MV-4-11 (cell line): Measurements from ENCODE around the gene BRF1.

Experiments used
- DNase-seq: peaks from one replicate; lab custom pipeline; 2025; lab: John Stamatoyannopoulos, UW

Gene BRF1

DNA sequence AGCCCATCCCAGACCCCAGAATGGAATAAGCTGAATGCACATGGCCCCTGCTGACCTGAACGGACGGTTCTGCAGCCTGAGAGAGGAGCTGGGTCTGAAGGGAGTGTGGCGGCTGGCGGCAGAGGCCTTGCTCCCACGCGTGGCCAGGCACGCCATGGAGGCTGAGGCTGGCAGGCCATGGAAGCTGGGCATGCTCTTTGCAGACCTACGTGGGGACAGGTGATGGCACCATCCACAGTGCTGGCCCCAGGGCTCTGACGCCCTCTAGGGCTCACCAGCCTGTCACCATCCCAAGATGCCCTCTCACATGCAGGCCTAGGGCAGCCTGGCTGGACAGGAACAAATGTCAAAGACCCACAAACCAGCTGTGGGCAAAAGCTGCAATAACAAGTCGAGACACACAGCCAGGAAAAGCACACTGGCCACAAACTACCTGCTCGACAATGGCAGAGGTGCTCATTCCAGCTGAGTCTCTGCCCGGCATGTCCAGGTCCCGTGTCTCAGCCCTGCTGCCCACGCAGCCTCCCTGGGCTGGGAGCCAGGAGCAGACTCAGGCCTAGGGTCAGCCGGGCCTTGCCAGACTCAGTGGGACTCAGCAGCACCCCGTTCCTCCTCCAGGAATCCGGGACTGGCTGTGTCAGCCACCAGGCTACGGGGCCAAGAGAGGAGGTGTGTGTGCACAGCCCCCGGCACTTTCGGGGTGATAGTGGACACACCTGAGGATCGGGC is 32.8 kb downstream of the BRF1 start:
- DNase-seq = no peak

DNA sequence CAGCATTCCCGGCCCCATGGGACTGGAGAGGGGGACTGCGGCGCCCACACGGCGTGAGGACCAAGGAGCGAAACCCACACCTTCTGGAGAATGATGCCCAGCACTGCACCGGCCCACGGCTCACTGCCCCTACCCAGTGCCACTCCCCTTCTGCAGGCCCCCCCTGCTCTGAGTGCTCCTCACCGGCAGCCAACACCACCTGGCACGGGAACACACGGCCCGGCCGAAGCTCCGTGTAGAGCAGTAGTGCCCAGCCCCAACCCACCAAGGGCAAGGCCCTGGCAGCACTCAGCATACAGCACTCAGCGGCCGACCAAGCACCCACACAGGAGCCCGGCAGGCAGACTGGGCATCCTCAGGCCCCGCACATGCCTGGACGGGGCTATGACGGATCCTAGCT is 39.0 kb downstream of the BRF1 start:
- DNase-seq = no peak

GRCh38 chr14:105260959-105261358 is 39.8 kb downstream of the BRF1 start:
- no peak for DNase-seq

GRCh38 chr14:105258846-105259245 is 42.0 kb downstream of the BRF1 start:
- DNase-seq = no peak

DNA sequence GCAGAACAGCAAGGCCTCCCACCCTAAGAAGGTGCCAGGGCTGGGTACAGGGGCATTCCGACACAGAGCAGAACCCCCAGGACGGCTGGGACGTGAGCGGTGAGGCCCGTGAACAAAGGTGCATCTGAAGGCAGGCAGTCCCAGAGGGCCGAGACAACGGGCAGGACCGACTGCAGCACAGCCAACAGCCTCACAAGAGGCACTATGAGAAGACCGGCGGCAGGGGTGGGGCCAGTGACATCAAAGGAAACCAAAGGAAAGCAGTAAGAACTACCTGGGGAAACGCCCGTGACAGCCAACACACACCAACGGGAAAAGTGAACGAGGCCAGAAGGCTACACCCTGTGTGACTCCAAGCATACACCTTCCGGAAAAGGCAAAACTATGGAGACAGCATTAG is 43.3 kb downstream of the BRF1 start:
- DNase-seq = no peak

GRCh38 chr14:105256292-105256960 is 44.4 kb downstream of the BRF1 start:
- no peak for DNase-seq

- DNase-seq = peak; percentile 95
Observed at GRCh38 chr14:105255021-105255507, 45.7 kb downstream of the BRF1 start.

DNA sequence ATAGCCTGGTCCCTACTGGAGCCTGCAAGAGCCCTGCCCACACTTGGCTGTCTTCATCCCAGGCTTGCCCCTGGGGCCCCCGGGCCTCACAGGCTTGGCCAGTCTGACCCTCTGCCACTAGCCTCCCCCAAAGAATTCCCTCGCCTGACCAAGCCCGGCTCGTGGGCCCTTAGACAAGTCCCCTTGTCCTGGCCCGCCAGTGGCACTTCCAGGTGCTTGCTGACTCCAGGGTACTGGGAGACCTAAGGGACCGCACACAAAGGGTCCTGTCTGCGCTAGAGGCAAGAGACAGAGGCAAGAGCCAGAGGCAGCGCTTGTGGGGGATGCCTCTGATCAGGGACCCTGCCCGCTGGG is 47.5 kb downstream of the BRF1 start:
- no peak for DNase-seq

DNA sequence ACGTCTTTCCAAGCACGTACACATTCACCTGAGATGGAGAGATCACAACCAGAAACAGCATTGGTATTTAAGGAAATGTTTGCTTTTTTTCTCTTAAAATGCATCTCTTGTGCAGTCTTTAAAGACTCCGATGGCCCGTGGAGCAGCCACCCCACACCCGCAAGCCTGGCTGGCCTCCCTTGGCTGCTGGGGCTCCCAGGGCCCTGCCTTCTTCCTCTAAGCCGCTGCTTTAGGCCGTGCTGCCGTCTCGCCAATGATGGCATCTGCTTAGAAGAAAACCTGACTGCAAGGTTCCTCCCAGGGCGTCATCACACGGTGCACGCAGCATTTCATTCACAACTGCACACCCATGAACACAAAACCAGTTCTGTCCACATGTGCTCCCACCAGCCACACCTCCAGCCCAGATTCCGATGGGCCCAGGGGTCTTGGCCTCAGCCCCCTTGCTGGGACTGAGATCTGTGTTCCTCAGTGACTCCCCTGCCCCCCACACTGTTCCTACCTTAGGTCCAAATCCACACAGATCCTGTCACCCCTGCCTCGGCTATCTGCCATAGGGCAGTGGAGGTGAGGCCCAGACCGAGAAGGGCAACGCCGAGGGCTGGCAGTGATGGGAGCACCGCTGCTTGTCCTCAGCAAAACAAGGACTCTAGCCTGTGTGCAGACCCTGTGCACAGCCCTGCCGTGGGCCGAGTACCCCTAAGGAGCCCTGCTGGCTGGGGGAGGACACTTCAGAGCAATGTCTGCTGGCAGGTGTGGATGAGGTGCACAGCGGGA is 48.1 kb downstream of the BRF1 start:
- no peak for DNase-seq

DNA sequence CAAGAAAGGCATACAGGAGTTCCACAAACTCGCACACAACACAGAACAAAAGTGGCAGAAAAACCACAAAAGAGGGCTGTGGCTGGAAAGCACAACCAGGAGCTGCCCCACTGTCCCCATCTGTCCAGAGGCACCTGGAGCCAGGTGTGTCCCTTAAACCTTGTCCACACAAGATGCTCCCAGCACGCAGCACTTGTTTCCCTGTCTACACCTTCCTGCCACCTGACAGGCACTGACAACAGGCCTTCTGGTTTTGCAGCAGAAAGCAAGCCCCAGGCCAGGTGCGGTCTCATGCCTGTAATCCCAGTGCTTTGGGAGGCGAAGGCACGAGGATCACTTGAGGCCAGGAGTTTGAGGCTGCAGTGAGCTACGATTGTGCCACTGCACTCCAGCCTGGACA is 48.9 kb downstream of the BRF1 start:
- DNase-seq = no peak

DNA sequence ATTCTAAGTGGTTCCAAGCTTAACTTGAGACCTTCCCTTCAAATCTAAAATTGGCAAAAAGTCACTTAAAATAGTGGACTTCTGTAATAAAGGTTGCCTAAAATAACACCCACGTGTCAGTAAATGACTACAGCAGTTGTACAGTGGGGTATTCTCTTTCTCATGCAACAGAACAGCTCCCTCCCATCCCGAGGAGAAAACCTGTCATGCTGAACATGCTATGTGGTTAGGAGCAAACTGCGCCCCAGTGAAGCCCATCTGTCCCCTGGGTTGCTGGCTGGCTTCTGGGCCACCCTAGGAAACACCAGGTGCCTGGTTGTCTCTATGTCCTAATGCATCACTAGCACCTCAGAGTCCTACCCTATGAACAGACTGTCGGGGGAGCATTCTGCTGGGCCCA is 49.8 kb downstream of the BRF1 start:
- DNase-seq = no peak

DNA sequence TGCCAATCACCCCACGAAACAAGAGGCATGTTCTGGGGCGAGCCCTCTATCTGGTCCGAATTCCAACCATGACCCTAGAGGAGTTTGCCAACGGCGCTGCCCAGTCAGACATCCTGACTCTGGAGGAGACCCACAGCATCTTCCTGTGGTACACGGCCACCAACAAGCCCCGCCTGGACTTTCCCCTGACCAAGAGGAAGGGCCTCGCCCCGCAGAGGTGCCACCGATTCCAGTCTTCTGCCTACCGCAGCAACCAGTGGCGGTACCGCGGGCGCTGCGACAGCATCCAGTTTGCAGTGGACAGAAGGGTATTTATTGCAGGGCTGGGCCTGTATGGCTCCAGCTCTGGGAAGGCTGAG is 50.8 kb downstream of the BRF1 start:
- DNase-seq = no peak

DNA sequence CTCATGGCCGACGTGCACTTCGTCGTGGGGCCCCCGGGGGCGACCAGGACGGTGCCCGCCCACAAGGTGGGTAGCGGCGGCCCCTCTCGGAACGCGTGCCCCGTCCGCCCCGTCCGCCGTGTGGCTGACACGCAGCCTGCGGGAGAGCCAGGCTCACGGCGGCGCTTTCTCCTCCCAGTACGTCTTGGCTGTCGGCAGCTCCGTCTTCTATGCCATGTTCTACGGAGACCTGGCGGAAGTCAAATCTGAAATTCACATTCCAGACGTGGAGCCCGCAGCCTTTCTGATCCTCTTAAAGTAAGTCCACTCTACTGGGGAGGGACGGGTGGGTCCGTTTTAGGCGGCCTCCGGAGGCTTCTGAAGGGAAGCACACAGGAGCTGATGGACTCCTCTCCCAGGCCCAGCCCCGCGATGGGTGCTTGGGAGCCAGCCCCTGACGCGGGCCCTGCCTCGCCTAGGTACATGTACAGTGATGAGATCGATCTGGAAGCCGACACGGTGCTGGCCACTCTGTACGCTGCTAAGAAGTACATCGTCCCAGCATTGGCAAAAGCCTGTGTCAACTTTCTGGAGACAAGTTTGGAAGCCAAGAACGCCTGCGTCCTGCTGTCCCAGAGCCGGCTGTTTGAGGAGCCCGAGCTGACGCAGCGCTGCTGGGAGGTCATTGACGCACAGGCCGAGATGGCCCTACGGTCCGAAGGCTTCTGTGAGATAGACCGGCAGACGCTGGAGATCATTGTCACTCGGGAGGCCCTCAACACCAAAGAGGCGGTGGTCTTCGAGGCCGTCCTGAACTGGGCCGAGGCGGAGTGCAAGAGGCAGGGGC is 51.4 kb downstream of the BRF1 start:
- no peak for DNase-seq

DNA sequence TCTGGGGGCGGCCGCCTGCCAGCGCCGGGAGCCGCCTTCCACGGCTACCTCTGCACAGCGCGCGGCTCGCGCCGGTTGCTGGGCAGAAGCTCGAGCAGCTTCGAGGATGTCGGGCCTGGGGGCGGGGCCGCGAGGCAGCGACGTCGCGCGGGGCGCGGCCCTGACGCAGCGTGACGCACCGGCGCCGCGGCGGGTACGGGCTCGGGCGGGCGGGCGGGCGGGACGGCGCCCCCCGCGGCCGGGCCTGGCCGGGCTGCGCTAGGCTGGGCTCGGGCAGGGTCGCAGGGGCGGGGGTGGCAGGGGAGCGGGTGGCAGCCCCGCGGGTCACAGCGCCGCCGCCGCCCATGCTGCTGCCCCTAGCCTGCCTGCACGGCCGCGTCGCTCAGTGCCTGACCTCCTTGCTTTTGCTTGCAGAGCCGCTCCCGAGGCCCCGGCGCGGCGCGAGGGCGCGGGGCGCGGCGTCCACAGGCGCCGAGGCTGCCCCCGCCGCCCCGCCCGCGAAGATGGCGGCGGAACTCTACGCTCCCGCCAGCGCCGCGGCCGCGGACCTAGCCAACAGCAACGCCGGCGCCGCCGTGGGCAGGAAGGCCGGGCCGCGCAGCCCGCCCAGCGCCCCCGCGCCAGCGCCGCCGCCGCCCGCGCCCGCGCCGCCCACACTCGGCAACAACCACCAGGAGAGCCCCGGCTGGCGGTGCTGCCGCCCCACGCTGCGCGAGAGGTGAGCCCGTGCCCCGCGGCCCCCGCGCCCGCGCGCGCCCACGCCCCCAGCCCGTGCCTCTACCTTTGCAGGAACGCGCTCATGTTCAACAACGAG is 52.2 kb downstream of the BRF1 start, which contains the start of gene BTBD6:
Gene BTBD6 (plus strand): TSS at position 166 of the 814 bp plus-strand sequence. CDS start 179 bp downstream, at position 345.
- DNase-seq = peak; percentile 64

- no peak for DNase-seq
Observed at GRCh38 chr14:105247715-105248367, 53.0 kb downstream of the BRF1 start.

- no peak for DNase-seq
Observed at GRCh38 chr14:105247026-105247425, 53.8 kb downstream of the BRF1 start.

DNA sequence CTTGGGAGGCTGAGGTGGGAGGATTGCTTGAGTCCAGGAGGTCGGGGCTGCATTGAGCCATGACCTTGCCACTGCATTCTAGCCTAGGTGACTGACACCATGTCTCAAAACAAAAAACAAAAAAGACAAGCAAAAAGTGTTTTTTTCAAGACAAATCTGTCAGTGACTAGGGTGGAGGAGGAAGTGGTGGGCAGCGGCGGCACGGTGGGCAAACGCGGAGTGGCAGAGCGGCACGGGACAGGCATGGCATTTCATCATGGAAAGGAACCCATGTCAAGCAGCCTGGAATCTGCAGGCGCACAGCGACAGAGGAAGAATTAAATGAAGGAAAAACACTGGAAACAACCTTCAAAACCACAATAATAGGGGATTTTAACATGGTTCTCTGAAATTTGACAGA is 56.5 kb downstream of the BRF1 start:
- DNase-seq = no peak

DNA sequence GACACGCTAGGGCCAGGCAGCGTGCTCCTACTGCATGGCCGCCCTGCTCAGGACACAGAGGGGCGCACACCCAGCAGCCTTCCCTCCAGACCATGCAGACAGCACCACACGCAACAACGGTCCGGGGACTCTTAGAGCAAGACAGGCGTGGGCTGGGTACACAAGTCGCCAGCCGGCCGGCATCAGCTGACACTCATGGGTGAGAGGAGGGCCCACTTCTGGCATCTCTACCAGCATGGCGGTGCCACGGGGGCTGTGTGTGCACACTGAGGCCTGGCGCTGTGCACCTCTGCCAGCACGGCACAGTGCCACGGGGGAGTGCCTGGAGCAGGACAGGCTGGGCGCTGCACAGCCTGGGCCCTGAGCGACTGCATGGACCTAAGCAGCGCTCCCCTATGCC is 59.2 kb downstream of the BRF1 start:
- DNase-seq = no peak

GRCh38 chr14:105240811-105241576 is 59.8 kb downstream of the BRF1 start:
- DNase-seq = no peak

- no peak for DNase-seq
Observed at GRCh38 chr14:105229099-105229655, 71.6 kb downstream of the BRF1 start.
